CD4-positive, CD25-positive, alpha-beta regulatory T cell (primary cell): ENCODE measurements around the gene CTU1. TPM values are rescaled to one million over a fixed set of nuclear protein-coding genes. Genes with fewer than 3 reads are reported as not detected.

Experiments
- ATAC-seq, 2 donors: fragments of 150-1000 bp; cut with Tn5 transposase; one replicate each; pipeline ENCODE4 v1.10.0; 2021; ENCODE audit warnings: low read depth in 2 of 2, moderate number of reproducible peaks in 2 of 2, moderate library complexity in 1 of 2
- DNase-seq, 3 donors: peaks; one replicate each; pipeline versions ENCODE4 v3.0.0 to v3.0.0-alpha.2; 2012 to 2022; ENCODE audit warnings: mixed read lengths in 1 of 3
- H3K27ac ChIP-seq: one replicate; pipeline ENCODE4 v1.7.0; 2013; ENCODE audit warnings: mild to moderate bottlenecking, low read length; ENCODE audit not compliant: insufficient read depth, poor library complexity, severe bottlenecking
- H3K27me3 ChIP-seq: one replicate; pipeline ENCODE4 v1.7.0; 2013; ENCODE audit warnings: low read length; ENCODE audit not compliant: control insufficient read depth, insufficient read depth
- H3K36me3 ChIP-seq: one replicate; pipeline ENCODE4 v1.7.0; 2013; ENCODE audit warnings: mild to moderate bottlenecking, low read length, moderate library complexity; ENCODE audit not compliant: control insufficient read depth, insufficient read depth
- H3K4me1 ChIP-seq: 2 replicates; pipeline ENCODE4 v1.7.0; 2013; ENCODE audit warnings: mild to moderate bottlenecking, low read length; ENCODE audit not compliant: insufficient read depth, control insufficient read depth, poor library complexity, severe bottlenecking
- H3K4me3 ChIP-seq: one replicate; pipeline ENCODE4 v1.7.0; 2013; ENCODE audit warnings: low read depth, mild to moderate bottlenecking, low read length, moderate library complexity
- H3K9me3 ChIP-seq, 2 experiments: 1 replicate in 1 of 2; 2 replicates in 1 of 2; pipeline ENCODE4 v1.7.0; 2013; ENCODE audit warnings: low read length in 2 of 2, mild to moderate bottlenecking in 1 of 2, moderate library complexity in 1 of 2; ENCODE audit not compliant: control insufficient read depth in 2 of 2
- H3K27ac Mint-ChIP-seq, 3 donors: one replicate each; pipeline ENCODE4 v1.8.0; 2020 to 2022; ENCODE audit warnings: mild to moderate bottlenecking in 3 of 3, mixed read lengths in 3 of 3, moderate library complexity in 2 of 3
- H3K27me3 Mint-ChIP-seq: one replicate; pipeline ENCODE4 v1.8.0; 2022; ENCODE audit warnings: mild to moderate bottlenecking, mixed read lengths
- H3K36me3 Mint-ChIP-seq: one replicate; pipeline ENCODE4 v1.8.0; 2020; ENCODE audit warnings: mixed read lengths
- H3K4me1 Mint-ChIP-seq, 4 donors: one replicate each; pipeline ENCODE4 v1.8.0; 2020 to 2022; ENCODE audit warnings: mixed read lengths in 4 of 4, mild to moderate bottlenecking in 1 of 4
- H3K4me3 Mint-ChIP-seq, 4 donors: one replicate each; pipeline ENCODE4 v1.8.0; 2020 to 2022; ENCODE audit warnings: mild to moderate bottlenecking in 4 of 4, mixed read lengths in 4 of 4, moderate library complexity in 3 of 4
- H3K9me3 Mint-ChIP-seq, 7 donors: one replicate each; pipeline ENCODE4 v1.8.0; 2020 to 2022; ENCODE audit warnings: mixed read lengths in 7 of 7, mild to moderate bottlenecking in 3 of 7, moderate library complexity in 2 of 7
- polyA plus RNA-seq, 4 donors: library from polyadenylated mRNA; unstranded; fragments of 300-500 nt; fragmentation: Illumina TruSeq; gene quantifications; one replicate each; pipeline ENCODE4 v1.2.3, GENCODE V29; 2021
- total RNA-seq: library from RNA; stranded (reverse); gene quantifications from one replicate; pipeline ENCODE4 v1.2.3, GENCODE V29; 2022

The CTU1 gene
- total and polyA plus RNA-seq, 5 donors from 2014 or later: 3.4 to 8.0 (median 5.1) TPM

DNA sequence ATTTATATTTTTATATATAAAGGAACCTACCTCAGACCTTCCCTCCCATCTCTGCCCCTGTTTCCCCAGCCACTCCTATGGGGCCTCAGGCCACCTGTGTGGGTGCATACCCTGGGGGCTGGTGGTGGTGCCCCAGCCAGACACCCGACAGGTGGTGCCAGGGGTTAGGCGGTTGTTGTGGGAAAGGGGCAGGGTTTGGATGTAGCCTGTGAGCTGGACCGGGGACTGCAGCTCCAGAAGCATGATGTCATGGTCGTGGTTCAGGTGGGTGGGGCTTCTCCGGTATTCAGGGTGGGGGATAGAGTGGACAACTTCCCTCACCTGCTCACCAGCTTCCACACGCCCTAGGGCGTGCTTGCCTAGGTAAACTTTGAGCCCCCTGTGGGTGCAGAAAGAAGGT is 48.5 kb downstream of the CTU1 start:
- Histone ChIP-seq H3K36me3 (no peaks in the 10 kb centered on the region), H3K9me3 (no peaks in the 10 kb centered on the region), H3K4me1 (no peaks in the 10 kb centered on the region), H3K27ac (no peak overlapping the region), H3K4me3 (no peak overlapping the region), H3K27me3 (peaks cover 17% of the 10 kb centered on the region)
- H3K9me3 Mint-ChIP-seq: peaks cover 0 to 4% (median 0%) of the 10 kb centered on the region in 7 donors
- H3K27me3 Mint-ChIP-seq: peaks cover 22% of the 10 kb centered on the region
- ATAC-seq: no peak
- DNase-seq: no peak
- no peak overlapping the region for H3K27ac Mint-ChIP-seq
- no peak overlapping the region for H3K4me3 Mint-ChIP-seq
- H3K4me1 Mint-ChIP-seq: peaks cover 0 to 3% (median 0%) of the 10 kb centered on the region in 4 donors
- H3K36me3 Mint-ChIP-seq: peaks cover 3% of the 10 kb centered on the region

DNA sequence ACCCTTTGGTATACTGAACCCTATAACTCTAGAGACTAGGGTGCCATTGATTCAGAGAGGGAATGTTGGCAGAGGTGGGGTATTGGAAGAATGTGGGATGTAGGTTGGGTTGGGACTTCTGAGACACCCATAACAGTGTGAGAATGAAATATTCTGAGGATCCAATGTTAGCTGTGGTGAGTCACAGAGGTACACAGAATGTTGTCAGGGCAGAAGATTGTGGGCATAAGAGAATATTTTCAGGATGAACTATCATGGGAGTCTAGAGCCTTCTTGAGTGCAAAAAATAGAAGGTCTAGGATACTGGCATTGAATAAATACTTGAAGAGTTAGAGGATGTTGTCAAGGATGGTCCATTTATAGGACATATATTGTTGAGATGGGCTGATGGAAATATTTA is 52.3 kb downstream of the CTU1 start:
- Mint-ChIP-seq H3K4me1 (no peaks in the 10 kb centered on the region), H3K36me3 (no peaks in the 10 kb centered on the region), H3K4me3 (no peak overlapping the region), H3K27ac (no peak overlapping the region), H3K27me3 (peaks cover 13% of the 10 kb centered on the region), H3K9me3 (peaks cover 0 to 6% (median 0%) of the 10 kb centered on the region in 7 donors)
- H3K4me1 ChIP-seq: no peaks in the 10 kb centered on the region
- H3K4me3 ChIP-seq: no peak overlapping the region
- H3K27ac ChIP-seq: no peak overlapping the region
- peaks cover 7% of the 10 kb centered on the region for H3K27me3 ChIP-seq
- DNase-seq (no peak), ATAC-seq (no peak)
- no peaks in the 10 kb centered on the region for H3K9me3 ChIP-seq
- H3K36me3 ChIP-seq: no peaks in the 10 kb centered on the region

Other genes with a start within 250 kb of the CTU1 start
- gene KLK2, start 235.0 kb downstream of the CTU1 start, total RNA-seq: not detected
- not detected for gene KLK2, start 235.0 kb downstream of the CTU1 start, polyA plus RNA-seq
- not detected for gene KLK4, start 197.0 kb downstream of the CTU1 start, total RNA-seq
- not detected for gene KLK4, start 197.0 kb downstream of the CTU1 start, polyA plus RNA-seq
- gene KLK5, start 155.4 kb downstream of the CTU1 start, total RNA-seq: not detected
- not detected for gene KLK5, start 155.4 kb downstream of the CTU1 start, polyA plus RNA-seq
- not detected for gene KLK6, start 138.8 kb downstream of the CTU1 start, total RNA-seq
- gene KLK6, start 138.8 kb downstream of the CTU1 start, polyA plus RNA-seq: not detected
- not detected for gene KLK7, start 124.5 kb downstream of the CTU1 start, total RNA-seq
- not detected for gene KLK7, start 124.5 kb downstream of the CTU1 start, polyA plus RNA-seq
- not detected for gene KLK8, start 106.8 kb downstream of the CTU1 start, total RNA-seq
- not detected for gene KLK8, start 106.8 kb downstream of the CTU1 start, polyA plus RNA-seq
- gene KLK10, start 88.7 kb downstream of the CTU1 start, total RNA-seq: not detected
- gene KLK10, start 88.7 kb downstream of the CTU1 start, polyA plus RNA-seq: not detected
- not detected for gene KLK11, start 81.8 kb downstream of the CTU1 start, total RNA-seq
- gene KLK11, start 81.8 kb downstream of the CTU1 start, polyA plus RNA-seq: not detected
- not detected for gene KLK12, start 73.4 kb downstream of the CTU1 start, total RNA-seq
- gene KLK12, start 73.4 kb downstream of the CTU1 start, polyA plus RNA-seq: not detected
- not detected for gene KLK13, start 43.3 kb downstream of the CTU1 start, total RNA-seq
- gene KLK13, start 43.3 kb downstream of the CTU1 start, polyA plus RNA-seq: not detected
- gene KLK14, start 25.5 kb downstream of the CTU1 start, total RNA-seq: 0.35 TPM
- gene KLK14, start 25.5 kb downstream of the CTU1 start, polyA plus RNA-seq: not detected
- 1.1 TPM for gene SIGLEC9, start 16.5 kb upstream of the CTU1 start, total RNA-seq
- under 1 TPM in 3 of 4 donors, not detected in 1; 0.33 to 0.52 (median 0.37) TPM for gene SIGLEC9, start 16.5 kb upstream of the CTU1 start, polyA plus RNA-seq
- gene SIGLEC7, start 33.9 kb upstream of the CTU1 start, total RNA-seq: not detected
- not detected for gene SIGLEC7, start 33.9 kb upstream of the CTU1 start, polyA plus RNA-seq
- gene CD33, start 116.7 kb upstream of the CTU1 start, total RNA-seq: 0.99 TPM
- gene CD33, start 116.7 kb upstream of the CTU1 start, polyA plus RNA-seq: 1 to 10 TPM in 1 of 4 donors, not detected in 3; 1.1 TPM
- not detected for gene SIGLECL1, start 142.7 kb upstream of the CTU1 start, total RNA-seq
- not detected for gene SIGLECL1, start 142.7 kb upstream of the CTU1 start, polyA plus RNA-seq
- not detected for gene IGLON5, start 203.2 kb upstream of the CTU1 start, total RNA-seq
- not detected for gene IGLON5, start 203.2 kb upstream of the CTU1 start, polyA plus RNA-seq
- 0.27 TPM for gene VSIG10L, start 233.7 kb upstream of the CTU1 start, total RNA-seq
- gene VSIG10L, start 233.7 kb upstream of the CTU1 start, polyA plus RNA-seq: under 1 TPM in 2 of 4 donors, not detected in 2; 0.15 to 0.37 TPM